DMS153 treated with DMSO at 0.1 percent for 48 hours (cell line): Measurements from ENCODE around the gene FSIP1.

ENCODE experiments used
- DNase-seq: peaks from one replicate; lab custom pipeline; 2025; ENCODE audit not compliant: unreplicated experiment; lab: John Stamatoyannopoulos, UW

FSIP1 gene

GRCh38 chr15:39584662-39585388 lies 197.8 kb downstream of the FSIP1 start:
- no peak for DNase-seq

- no peak for DNase-seq
Observed at GRCh38 chr15:39584266-39584659, 198.4 kb downstream of the FSIP1 start.

GRCh38 chr15:39583596-39584265 lies 198.9 kb downstream of the FSIP1 start:
- DNase-seq: no peak

GRCh38 chr15:39582977-39583595 lies 199.6 kb downstream of the FSIP1 start:
- no peak for DNase-seq

- no peak for DNase-seq
Observed at GRCh38 chr15:39582286-39582976, 200.2 kb downstream of the FSIP1 start.

GRCh38 chr15:39581793-39582285 lies 200.8 kb downstream of the FSIP1 start:
- DNase-seq: peak; percentile 4

- no peak for DNase-seq
Observed at GRCh38 chr15:39581242-39581792, 201.3 kb downstream of the FSIP1 start.

GRCh38 chr15:39580485-39581241 lies 202.0 kb downstream of the FSIP1 start, which contains the start of gene THBS1:
Gene THBS1, plus strand, starts transcription at chr15:39581079. Its CDS starts 779 bp downstream, at chr15:39581858.
- no peak for DNase-seq

GRCh38 chr15:39580117-39580484 lies 202.5 kb downstream of the FSIP1 start:
- peak; percentile 30 for DNase-seq

GRCh38 chr15:39579487-39580116 lies 203.0 kb downstream of the FSIP1 start:
- no peak for DNase-seq

- DNase-seq: no peak
Observed at GRCh38 chr15:39578851-39579486, 203.7 kb downstream of the FSIP1 start.

- DNase-seq: no peak
Observed at GRCh38 chr15:39575180-39575579, 207.5 kb downstream of the FSIP1 start.

- DNase-seq: no peak
Observed at GRCh38 chr15:39574427-39574826, 208.2 kb downstream of the FSIP1 start.

GRCh38 chr15:39573844-39574243 lies 208.8 kb downstream of the FSIP1 start:
- no peak for DNase-seq

GRCh38 chr15:39573287-39573686 lies 209.4 kb downstream of the FSIP1 start:
- no peak for DNase-seq

GRCh38 chr15:39565851-39566250 lies 216.8 kb downstream of the FSIP1 start:
- no peak for DNase-seq

- DNase-seq: no peak
Observed at GRCh38 chr15:39564972-39565665, 217.5 kb downstream of the FSIP1 start.

- no peak for DNase-seq
Observed at GRCh38 chr15:39558421-39558820, 224.2 kb downstream of the FSIP1 start.

GRCh38 chr15:39556461-39556860 lies 226.2 kb downstream of the FSIP1 start:
- peak; percentile 12 for DNase-seq
